Kidney epithelial cell (primary cell): ENCODE measurements around the gene CBFA2T2. TPM values are rescaled to one million over a fixed set of nuclear protein-coding genes. Genes with fewer than 3 reads are reported as not detected.
A peak's percentile ranks its signal among the peaks of the same experiment; 100 is the strongest.

Source experiments
- DNase-seq: peaks from one replicate; pipeline ENCODE4 v3.0.0-alpha.2; 2010; ENCODE audit warnings: low read depth
- H3K27me3 ChIP-seq: 2 replicates; pipeline ENCODE4 v1.6.0; 2011; ENCODE audit warnings: low read length; ENCODE audit not compliant: control insufficient read depth, insufficient read depth
- H3K36me3 ChIP-seq: 2 replicates; pipeline ENCODE4 v1.5.1; 2011; ENCODE audit warnings: low read length; ENCODE audit not compliant: control insufficient read depth, insufficient read depth
- H3K4me3 ChIP-seq: 2 replicates; pipeline ENCODE4 v1.5.1; 2011; ENCODE audit warnings: low read depth, mild to moderate bottlenecking, control low read depth, low read length
- CTCF ChIP-seq: IDR thresholded peaks from 2 replicates; pipeline ENCODE4 v1.5.1; 2011; ENCODE audit warnings: mild to moderate bottlenecking, moderate library complexity, low read length, control low read depth, inconsistent platforms; ENCODE audit not compliant: insufficient read depth, poor library complexity, severe bottlenecking
- total RNA-seq: library from RNA; depleted of rRNA; stranded (reverse); fragments of >200 nt; gene quantifications from 2 replicates; pipeline ENCODE4 v1.2.3, GENCODE V29; 2015

The CBFA2T2 gene
- total RNA-seq, 1 donor from 2014 or later: 13.4 TPM

GRCh38 chr20:33673114-33673409, 183.2 kb downstream of the CBFA2T2 start:
- TF ChIP-seq CTCF: no peak
- H3K4me3 ChIP-seq: peak overlapping the region; percentile 48

GRCh38 chr20:33673410-33674293, 183.8 kb downstream of the CBFA2T2 start:
- no peak for DNase-seq
- TF ChIP-seq CTCF: no peak
- H3K4me3 ChIP-seq: peak overlapping the region; percentile 48
- no peaks in the 10 kb centered on the region for H3K36me3 ChIP-seq
- H3K27me3 ChIP-seq: no peaks in the 10 kb centered on the region

More at GRCh38 chr20:33673114-33673409, 183.2 kb downstream of the CBFA2T2 start:
- Histone ChIP-seq H3K27me3 (no peaks in the 10 kb centered on the region), H3K36me3 (no peaks in the 10 kb centered on the region)
- no peak for DNase-seq

- TF ChIP-seq CTCF: no peak
- Histone ChIP-seq H3K36me3 (no peaks in the 10 kb centered on the region), H3K4me3 (peak within 1 kb of the TSS; percentile 48), H3K27me3 (no peaks in the 10 kb centered on the region)
- no peak for DNase-seq
These were observed 184.6 kb downstream of the CBFA2T2 start, which contains the start of gene NECAB3 for GRCh38 chr20:33674294-33675135. TSS of gene NECAB3 (minus strand) at chr20:33674428. CDS start at chr20:33674352, 76 bp downstream.

GRCh38 chr20:33675136-33675959, 185.5 kb downstream of the CBFA2T2 start:
- TF ChIP-seq CTCF: no peak
- H3K27me3 ChIP-seq: no peaks in the 10 kb centered on the region
- no peaks in the 10 kb centered on the region for H3K36me3 ChIP-seq
- DNase-seq: no peak
- H3K4me3 ChIP-seq: no peak overlapping the region

GRCh38 chr20:33676121-33676520, 186.2 kb downstream of the CBFA2T2 start:
- DNase-seq: no peak
- no peak overlapping the region for H3K4me3 ChIP-seq
- TF ChIP-seq CTCF: no peak
- H3K36me3 ChIP-seq: no peaks in the 10 kb centered on the region
- no peaks in the 10 kb centered on the region for H3K27me3 ChIP-seq
